BE2C (cell line): ENCODE results near the gene PHF20.
"Not testable (repeated sequence)": the region's sequence is repeated elsewhere in the genome, so short reads cannot be mapped to it uniquely, and the experiment has no call there.

Experiments used
- DNase-seq: peaks from one replicate; pipeline ENCODE4 v3.0.0-alpha.2; 2020
- H3K27me3 ChIP-seq: fragments of 250-450 bp; sonication (Bioruptor Pico); 2 replicates; pipeline ENCODE4 v1.5.1; 2020; ENCODE audit warnings: mild to moderate bottlenecking
- H3K36me3 ChIP-seq: fragments of 250-450 bp; sonication (Bioruptor Pico); 2 replicates; pipeline ENCODE4 v1.5.1; 2020; ENCODE audit warnings: mild to moderate bottlenecking
- H3K4me1 ChIP-seq: fragments of 250-450 bp; sonication (Bioruptor Pico); 2 replicates; pipeline ENCODE4 v1.5.1; 2020
- H3K4me3 ChIP-seq: 2 replicates; pipeline ENCODE4 v1.5.1; 2011; ENCODE audit warnings: low read depth, low read length
- H3K9me3 ChIP-seq: fragments of 250-450 bp; sonication (Bioruptor Pico); 2 replicates; pipeline ENCODE4 v1.5.1; 2020
- CTCF ChIP-seq: IDR thresholded peaks from 2 replicates; pipeline ENCODE4 v1.5.1; 2012; ENCODE audit warnings: mild to moderate bottlenecking, low read depth, low read length

PHF20 gene

GRCh38 chr20:35774391-35774790 is 2.6 kb downstream of the PHF20 start:
- no peaks in the 10 kb centered on the region for H3K27me3 ChIP-seq
- H3K4me3 ChIP-seq, result no peak overlapping the region
- no peak for DNase-seq
- peaks cover 20% of the 10 kb centered on the region for H3K4me1 ChIP-seq
- H3K9me3 ChIP-seq, result peaks cover 7% of the 10 kb centered on the region
- no peak for TF ChIP-seq CTCF
- H3K36me3 ChIP-seq, result peaks cover 6% of the 10 kb centered on the region

GRCh38 chr20:35776513-35777101 is 4.8 kb downstream of the PHF20 start:
- H3K4me1 ChIP-seq, result peaks cover 19% of the 10 kb centered on the region
- peaks cover under 1% of the 10 kb centered on the region for H3K9me3 ChIP-seq
- DNase-seq, result peak; percentile 75
- H3K4me3 ChIP-seq, result no peak overlapping the region
- no peaks in the 10 kb centered on the region for H3K27me3 ChIP-seq
- H3K36me3 ChIP-seq, result peaks cover 8% of the 10 kb centered on the region
- TF ChIP-seq CTCF, result no peak

GRCh38 chr20:35783811-35784210 is 12.0 kb downstream of the PHF20 start:
- not testable (repeated sequence) for H3K9me3 ChIP-seq, H3K4me3 ChIP-seq, H3K27me3 ChIP-seq, H3K4me1 ChIP-seq, DNase-seq
- H3K36me3 ChIP-seq, result peaks cover 22% of the 10 kb centered on the region

GRCh38 chr20:35785541-35785940 is 13.7 kb downstream of the PHF20 start:
- H3K4me3 ChIP-seq, DNase-seq, H3K27me3 ChIP-seq, H3K9me3 ChIP-seq, H3K4me1 ChIP-seq: not testable (repeated sequence)
- peaks cover 18% of the 10 kb centered on the region for H3K36me3 ChIP-seq

- H3K36me3 ChIP-seq, result peaks cover 6% of the 10 kb centered on the region
- no peak for DNase-seq
- no peak for TF ChIP-seq CTCF
These were observed 17.0 kb downstream of the PHF20 start for GRCh38 chr20:35788796-35789195.

GRCh38 chr20:35791097-35791496 is 19.3 kb downstream of the PHF20 start:
- no peak for TF ChIP-seq CTCF
- no peak overlapping the region for H3K4me3 ChIP-seq
- no peak for DNase-seq

More at GRCh38 chr20:35788796-35789195, 17.0 kb downstream of the PHF20 start:
- Histone ChIP-seq H3K9me3 (no peaks in the 10 kb centered on the region), H3K4me3 (no peak overlapping the region), H3K4me1 (no peaks in the 10 kb centered on the region), H3K27me3 (no peaks in the 10 kb centered on the region)

GRCh38 chr20:35791821-35792220 is 20.0 kb downstream of the PHF20 start:
- no peaks in the 10 kb centered on the region for H3K27me3 ChIP-seq
- no peaks in the 10 kb centered on the region for H3K36me3 ChIP-seq
- TF ChIP-seq CTCF, result no peak
- H3K4me3 ChIP-seq, result no peak overlapping the region
- no peaks in the 10 kb centered on the region for H3K4me1 ChIP-seq
- H3K9me3 ChIP-seq, result no peaks in the 10 kb centered on the region
- no peak for DNase-seq

More at GRCh38 chr20:35791097-35791496, 19.3 kb downstream of the PHF20 start:
- H3K9me3 ChIP-seq, result no peaks in the 10 kb centered on the region
- H3K36me3 ChIP-seq, result peaks cover 4% of the 10 kb centered on the region; the same call in 1 of the 2 replicates
- no peaks in the 10 kb centered on the region for H3K4me1 ChIP-seq
- H3K27me3 ChIP-seq, result no peaks in the 10 kb centered on the region
